Fibroblast of lung (primary cell): ENCODE results near the gene FGF2.

Experiments used
- EZH2 ChIP-seq: IDR thresholded peaks from 2 replicates; pipeline ENCODE4 v1.5.1; 2012; ENCODE audit warnings: low read length, control low read depth, mild to moderate bottlenecking; ENCODE audit errors: missing control alignments
- TF ChIP-seq, protein P1 (sequence below), 2 donors: IDR thresholded peaks in 1 of 2; conservative IDR thresholded peaks in 1 of 2; 1 replicate in 1 of 2; 2 replicates in 1 of 2; pipeline ENCODE4 v1.5.1; 2011 to 2012; ENCODE audit warnings: low read length in 2 of 2, control low read depth in 1 of 2, inconsistent platforms in 1 of 2, low read depth in 1 of 2, mild to moderate bottlenecking in 1 of 2

DNA sequence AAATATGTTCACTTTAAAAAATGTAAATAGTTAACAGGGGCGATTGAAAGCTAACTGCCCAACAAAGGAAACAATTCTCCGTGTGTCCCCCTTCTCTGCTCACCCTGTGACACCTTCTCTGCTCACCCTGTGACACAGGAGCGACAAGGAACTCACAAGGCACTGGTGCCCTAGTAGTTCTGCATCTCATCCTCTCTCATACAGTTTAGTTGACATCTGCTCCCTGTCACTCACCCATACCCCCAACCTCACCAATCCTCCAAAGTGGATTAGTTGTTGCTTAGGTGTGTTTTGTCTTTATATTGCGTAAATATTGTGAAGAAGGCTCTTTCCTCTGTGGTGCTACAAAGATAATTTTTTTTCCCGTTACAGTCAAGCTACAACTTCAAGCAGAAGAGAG, 49.3 kb downstream of the FGF2 start:
- TF ChIP-seq, protein P1, sequence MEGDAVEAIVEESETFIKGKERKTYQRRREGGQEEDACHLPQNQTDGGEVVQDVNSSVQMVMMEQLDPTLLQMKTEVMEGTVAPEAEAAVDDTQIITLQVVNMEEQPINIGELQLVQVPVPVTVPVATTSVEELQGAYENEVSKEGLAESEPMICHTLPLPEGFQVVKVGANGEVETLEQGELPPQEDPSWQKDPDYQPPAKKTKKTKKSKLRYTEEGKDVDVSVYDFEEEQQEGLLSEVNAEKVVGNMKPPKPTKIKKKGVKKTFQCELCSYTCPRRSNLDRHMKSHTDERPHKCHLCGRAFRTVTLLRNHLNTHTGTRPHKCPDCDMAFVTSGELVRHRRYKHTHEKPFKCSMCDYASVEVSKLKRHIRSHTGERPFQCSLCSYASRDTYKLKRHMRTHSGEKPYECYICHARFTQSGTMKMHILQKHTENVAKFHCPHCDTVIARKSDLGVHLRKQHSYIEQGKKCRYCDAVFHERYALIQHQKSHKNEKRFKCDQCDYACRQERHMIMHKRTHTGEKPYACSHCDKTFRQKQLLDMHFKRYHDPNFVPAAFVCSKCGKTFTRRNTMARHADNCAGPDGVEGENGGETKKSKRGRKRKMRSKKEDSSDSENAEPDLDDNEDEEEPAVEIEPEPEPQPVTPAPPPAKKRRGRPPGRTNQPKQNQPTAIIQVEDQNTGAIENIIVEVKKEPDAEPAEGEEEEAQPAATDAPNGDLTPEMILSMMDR (conservative IDR thresholded peaks at IDR 0.05 in 1 of 2, IDR thresholded peaks at IDR 0.05 in 1 of 2; ENCODE audit: low read depth in 1 of 2, low read length in 2 of 2) = no peak
- TF ChIP-seq EZH2 = no peak
